HepG2 (cell line): ENCODE measurements around the gene ZNF524. TPM values are rescaled to one million over a fixed set of nuclear protein-coding genes. Genes with fewer than 3 reads are reported as not detected.
A peak's percentile ranks its signal among the peaks of the same experiment; 100 is the strongest.

Experiments
- HMG20A ChIP-seq: IDR thresholded peaks from 2 replicates; pipeline ENCODE4 v1.6.1; 2016; ENCODE audit warnings: borderline replicate concordance
- MTF1 ChIP-seq: sonication (generic); formaldehyde crosslinking; IDR thresholded peaks from 2 replicates; pipeline ENCODE4 v1.5.0; 2020; ENCODE audit warnings: missing genetic modification reagents
- NR2F6 ChIP-seq, 2 experiments: IDR thresholded peaks; 2 replicates each; pipeline ENCODE4 v1.6.1; 2016; ENCODE audit warnings: antibody characterized with exemption in 1 of 2, mild to moderate bottlenecking in 1 of 2
- RBFOX2 ChIP-seq: fragments of 200-400 bp; formaldehyde crosslinking; IDR thresholded peaks from 2 replicates; pipeline ENCODE4 v1.6.1; 2017; ENCODE audit warnings: low read depth, mild to moderate bottlenecking, low read length
- SP2 ChIP-seq: sonication (generic); formaldehyde crosslinking; IDR thresholded peaks from 2 replicates; pipeline ENCODE4 v1.5.1; 2020; ENCODE audit warnings: mild to moderate bottlenecking, missing genetic modification reagents
- ZNF263 ChIP-seq: sonication (generic); formaldehyde crosslinking; IDR thresholded peaks from 2 replicates; pipeline ENCODE4 v1.4.0; 2020; ENCODE audit warnings: missing genetic modification reagents
- ZNF747 ChIP-seq: sonication (generic); formaldehyde crosslinking; IDR thresholded peaks from 2 replicates; pipeline ENCODE4 v1.8.1; 2023; ENCODE audit warnings: missing genetic modification reagents, mild to moderate bottlenecking, borderline replicate concordance
- polyA plus RNA-seq, 8 experiments: library from polyadenylated mRNA; depleted of rRNA in 3 of 8; stranded (reverse) in 7 of 8; unstranded in 1 of 8; fragments of >200 nt; fragmentation: Illumina TruSeq in 4 of 8; extraction: Trizol in 4 of 8; gene quantifications; 2 replicates each; pipeline versions ENCODE4 v1.2.1 to v1.2.3, GENCODE V29; 2011 to 2016; ENCODE audit warnings: low read depth in 4 of 8, missing spikeins in 1 of 8, mixed read lengths in 1 of 8; ENCODE audit not compliant: insufficient read depth in 1 of 8
- total RNA-seq, 5 experiments: library from RNA; depleted of rRNA; stranded (reverse); fragments of >200 nt; fragmentation: Illumina TruSeq; extraction: Trizol; gene quantifications; 2 replicates each; pipeline ENCODE4 v1.2.3, GENCODE V29; 2016; ENCODE audit warnings: low read depth in 1 of 5
- TF ChIP-seq, protein P1 (sequence below): sonication (generic); formaldehyde crosslinking; IDR thresholded peaks from 2 replicates; pipeline ENCODE4 v1.4.0; 2020; ENCODE audit warnings: missing genetic modification reagents
- TF ChIP-seq, protein P2 (sequence below): sonication (generic); formaldehyde crosslinking; IDR thresholded peaks from 2 replicates; pipeline ENCODE4 v1.4.0; 2020; ENCODE audit warnings: mild to moderate bottlenecking, missing genetic modification reagents
- TF ChIP-seq, protein P3 (sequence below): sonication (generic); formaldehyde crosslinking; IDR thresholded peaks from 2 replicates; pipeline ENCODE4 v1.8.1; 2023; ENCODE audit warnings: missing genetic modification reagents, mild to moderate bottlenecking, borderline replicate concordance
- TF ChIP-seq, protein P4 (sequence below): IDR thresholded peaks from 2 replicates; pipeline ENCODE4 v1.6.1; 2018; ENCODE audit warnings: missing genetic modification reagents
- TF ChIP-seq, protein P5 (sequence below): sonication (generic); formaldehyde crosslinking; IDR thresholded peaks from 2 replicates; pipeline ENCODE4 v1.5.1; 2020; ENCODE audit warnings: missing genetic modification reagents, mild to moderate bottlenecking, borderline replicate concordance
- TF ChIP-seq, protein P6 (sequence below): sonication (generic); formaldehyde crosslinking; IDR thresholded peaks from 2 replicates; pipeline ENCODE4 v1.5.0; 2020; ENCODE audit warnings: mild to moderate bottlenecking, missing genetic modification reagents
- TF ChIP-seq, protein P7 (sequence below): sonication (generic); formaldehyde crosslinking; conservative IDR thresholded peaks from 2 replicates; pipeline ENCODE4 v1.8.1; 2023; ENCODE audit warnings: missing genetic modification reagents

Gene ZNF524
- total and polyA plus RNA-seq, 2 of the 13 experiments (the other 11 are each of a cell fraction or from before 2014, with no cell fraction given), result 3.2 to 4.6 TPM

DNA sequence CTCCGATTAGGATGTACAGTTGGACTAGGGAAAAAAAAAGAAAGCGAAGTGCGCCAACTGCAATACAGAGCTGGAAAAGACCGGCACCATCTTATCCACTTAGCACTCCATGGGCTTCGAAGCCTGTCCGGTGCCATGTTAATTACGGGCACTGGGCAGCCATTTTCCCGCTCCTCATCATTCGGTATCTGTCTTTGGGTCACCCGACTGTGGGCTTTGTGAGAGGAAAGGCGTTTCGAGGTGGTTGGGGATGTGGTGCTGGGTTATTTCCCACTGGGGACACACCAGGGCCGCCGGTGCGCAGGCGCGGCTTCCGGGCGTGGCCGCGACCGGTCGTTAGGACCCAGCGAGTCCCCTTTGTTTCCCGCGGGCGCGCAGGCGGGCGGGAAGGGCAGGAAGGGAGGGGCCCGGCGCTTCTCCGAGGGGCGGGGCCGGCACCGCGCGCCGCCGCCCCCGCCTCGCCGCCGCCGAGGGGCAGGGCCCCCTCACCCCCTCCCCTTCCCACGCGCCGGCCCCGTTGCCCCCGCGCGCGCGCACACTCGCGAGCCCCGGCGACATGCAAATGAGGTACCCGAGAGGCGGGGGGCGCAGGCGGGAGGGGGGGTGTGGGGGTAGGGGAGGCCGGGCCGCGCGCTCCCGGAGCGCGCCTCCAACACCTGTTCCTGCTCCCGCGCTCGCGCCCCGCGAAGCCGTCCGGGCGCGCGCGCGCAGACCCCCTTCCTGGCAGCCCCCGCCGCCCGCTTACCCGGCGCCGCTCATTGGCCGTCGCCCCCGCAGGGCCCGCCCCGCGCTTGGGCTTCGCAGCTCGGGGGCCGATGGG is at the start of gene ZNF524 (continued):
- TF ChIP-seq, protein P1, sequence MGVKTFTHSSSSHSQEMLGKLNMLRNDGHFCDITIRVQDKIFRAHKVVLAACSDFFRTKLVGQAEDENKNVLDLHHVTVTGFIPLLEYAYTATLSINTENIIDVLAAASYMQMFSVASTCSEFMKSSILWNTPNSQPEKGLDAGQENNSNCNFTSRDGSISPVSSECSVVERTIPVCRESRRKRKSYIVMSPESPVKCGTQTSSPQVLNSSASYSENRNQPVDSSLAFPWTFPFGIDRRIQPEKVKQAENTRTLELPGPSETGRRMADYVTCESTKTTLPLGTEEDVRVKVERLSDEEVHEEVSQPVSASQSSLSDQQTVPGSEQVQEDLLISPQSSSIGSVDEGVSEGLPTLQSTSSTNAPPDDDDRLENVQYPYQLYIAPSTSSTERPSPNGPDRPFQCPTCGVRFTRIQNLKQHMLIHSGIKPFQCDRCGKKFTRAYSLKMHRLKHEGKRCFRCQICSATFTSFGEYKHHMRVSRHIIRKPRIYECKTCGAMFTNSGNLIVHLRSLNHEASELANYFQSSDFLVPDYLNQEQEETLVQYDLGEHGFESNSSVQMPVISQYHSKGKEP (CRISPR knock-in tag), result no peak
- TF ChIP-seq, protein P2, sequence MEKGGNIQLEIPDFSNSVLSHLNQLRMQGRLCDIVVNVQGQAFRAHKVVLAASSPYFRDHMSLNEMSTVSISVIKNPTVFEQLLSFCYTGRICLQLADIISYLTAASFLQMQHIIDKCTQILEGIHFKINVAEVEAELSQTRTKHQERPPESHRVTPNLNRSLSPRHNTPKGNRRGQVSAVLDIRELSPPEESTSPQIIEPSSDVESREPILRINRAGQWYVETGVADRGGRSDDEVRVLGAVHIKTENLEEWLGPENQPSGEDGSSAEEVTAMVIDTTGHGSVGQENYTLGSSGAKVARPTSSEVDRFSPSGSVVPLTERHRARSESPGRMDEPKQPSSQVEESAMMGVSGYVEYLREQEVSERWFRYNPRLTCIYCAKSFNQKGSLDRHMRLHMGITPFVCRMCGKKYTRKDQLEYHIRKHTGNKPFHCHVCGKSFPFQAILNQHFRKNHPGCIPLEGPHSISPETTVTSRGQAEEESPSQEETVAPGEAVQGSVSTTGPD (CRISPR knock-in tag), result no peak
- TF ChIP-seq NR2F6 (IDR thresholded peaks at IDR 0.05) (0 out of 2 replicates have a peak, but pooled peaks have one; percentile 22), NR2F6 (CRISPR knock-in tag; IDR thresholded peaks at IDR 0.05) (no peak), MTF1 (CRISPR knock-in tag) (no peak), RBFOX2 (peak; percentile 83), ZNF263 (CRISPR knock-in tag) (no peak), SP2 (CRISPR knock-in tag) (peak; percentile 59), ZNF747 (no peak), HMG20A (CRISPR knock-in tag) (peak; percentile 7; the same call in 1 of the 2 replicates)
- TF ChIP-seq, protein P3, sequence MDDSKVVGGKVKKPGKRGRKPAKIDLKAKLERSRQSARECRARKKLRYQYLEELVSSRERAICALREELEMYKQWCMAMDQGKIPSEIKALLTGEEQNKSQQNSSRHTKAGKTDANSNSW (CRISPR knock-in tag), result no peak
- TF ChIP-seq, protein P4, sequence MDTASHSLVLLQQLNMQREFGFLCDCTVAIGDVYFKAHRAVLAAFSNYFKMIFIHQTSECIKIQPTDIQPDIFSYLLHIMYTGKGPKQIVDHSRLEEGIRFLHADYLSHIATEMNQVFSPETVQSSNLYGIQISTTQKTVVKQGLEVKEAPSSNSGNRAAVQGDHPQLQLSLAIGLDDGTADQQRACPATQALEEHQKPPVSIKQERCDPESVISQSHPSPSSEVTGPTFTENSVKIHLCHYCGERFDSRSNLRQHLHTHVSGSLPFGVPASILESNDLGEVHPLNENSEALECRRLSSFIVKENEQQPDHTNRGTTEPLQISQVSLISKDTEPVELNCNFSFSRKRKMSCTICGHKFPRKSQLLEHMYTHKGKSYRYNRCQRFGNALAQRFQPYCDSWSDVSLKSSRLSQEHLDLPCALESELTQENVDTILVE (CRISPR knock-in tag), result no peak
- TF ChIP-seq, protein P5, sequence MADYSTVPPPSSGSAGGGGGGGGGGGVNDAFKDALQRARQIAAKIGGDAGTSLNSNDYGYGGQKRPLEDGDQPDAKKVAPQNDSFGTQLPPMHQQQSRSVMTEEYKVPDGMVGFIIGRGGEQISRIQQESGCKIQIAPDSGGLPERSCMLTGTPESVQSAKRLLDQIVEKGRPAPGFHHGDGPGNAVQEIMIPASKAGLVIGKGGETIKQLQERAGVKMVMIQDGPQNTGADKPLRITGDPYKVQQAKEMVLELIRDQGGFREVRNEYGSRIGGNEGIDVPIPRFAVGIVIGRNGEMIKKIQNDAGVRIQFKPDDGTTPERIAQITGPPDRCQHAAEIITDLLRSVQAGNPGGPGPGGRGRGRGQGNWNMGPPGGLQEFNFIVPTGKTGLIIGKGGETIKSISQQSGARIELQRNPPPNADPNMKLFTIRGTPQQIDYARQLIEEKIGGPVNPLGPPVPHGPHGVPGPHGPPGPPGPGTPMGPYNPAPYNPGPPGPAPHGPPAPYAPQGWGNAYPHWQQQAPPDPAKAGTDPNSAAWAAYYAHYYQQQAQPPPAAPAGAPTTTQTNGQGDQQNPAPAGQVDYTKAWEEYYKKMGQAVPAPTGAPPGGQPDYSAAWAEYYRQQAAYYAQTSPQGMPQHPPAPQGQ (CRISPR knock-in tag), result no peak
- TF ChIP-seq, protein P6, sequence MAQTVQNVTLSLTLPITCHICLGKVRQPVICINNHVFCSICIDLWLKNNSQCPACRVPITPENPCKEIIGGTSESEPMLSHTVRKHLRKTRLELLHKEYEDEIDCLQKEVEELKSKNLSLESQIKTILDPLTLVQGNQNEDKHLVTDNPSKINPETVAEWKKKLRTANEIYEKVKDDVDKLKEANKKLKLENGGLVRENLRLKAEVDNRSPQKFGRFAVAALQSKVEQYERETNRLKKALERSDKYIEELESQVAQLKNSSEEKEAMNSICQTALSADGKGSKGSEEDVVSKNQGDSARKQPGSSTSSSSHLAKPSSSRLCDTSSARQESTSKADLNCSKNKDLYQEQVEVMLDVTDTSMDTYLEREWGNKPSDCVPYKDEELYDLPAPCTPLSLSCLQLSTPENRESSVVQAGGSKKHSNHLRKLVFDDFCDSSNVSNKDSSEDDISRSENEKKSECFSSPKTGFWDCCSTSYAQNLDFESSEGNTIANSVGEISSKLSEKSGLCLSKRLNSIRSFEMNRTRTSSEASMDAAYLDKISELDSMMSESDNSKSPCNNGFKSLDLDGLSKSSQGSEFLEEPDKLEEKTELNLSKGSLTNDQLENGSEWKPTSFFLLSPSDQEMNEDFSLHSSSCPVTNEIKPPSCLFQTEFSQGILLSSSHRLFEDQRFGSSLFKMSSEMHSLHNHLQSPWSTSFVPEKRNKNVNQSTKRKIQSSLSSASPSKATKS (CRISPR knock-in tag), result no peak
- TF ChIP-seq, protein P7, sequence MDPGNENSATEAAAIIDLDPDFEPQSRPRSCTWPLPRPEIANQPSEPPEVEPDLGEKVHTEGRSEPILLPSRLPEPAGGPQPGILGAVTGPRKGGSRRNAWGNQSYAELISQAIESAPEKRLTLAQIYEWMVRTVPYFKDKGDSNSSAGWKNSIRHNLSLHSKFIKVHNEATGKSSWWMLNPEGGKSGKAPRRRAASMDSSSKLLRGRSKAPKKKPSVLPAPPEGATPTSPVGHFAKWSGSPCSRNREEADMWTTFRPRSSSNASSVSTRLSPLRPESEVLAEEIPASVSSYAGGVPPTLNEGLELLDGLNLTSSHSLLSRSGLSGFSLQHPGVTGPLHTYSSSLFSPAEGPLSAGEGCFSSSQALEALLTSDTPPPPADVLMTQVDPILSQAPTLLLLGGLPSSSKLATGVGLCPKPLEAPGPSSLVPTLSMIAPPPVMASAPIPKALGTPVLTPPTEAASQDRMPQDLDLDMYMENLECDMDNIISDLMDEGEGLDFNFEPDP (CRISPR knock-in tag), result no peak
